Measurements from ENCODE around the gene VPS8.
"Not testable (repeated sequence)": the region's sequence is repeated elsewhere in the genome, so short reads cannot be mapped to it uniquely, and the experiment has no call there.

The VPS8 gene

GRCh38 chr3:184919651-184920050, 107.7 kb downstream of the VPS8 start:
- DNase-seq (ENCODE audit: low read depth in 2 of 2): no peak

GRCh38 chr3:184924547-184924946, 112.6 kb downstream of the VPS8 start:
- DNase-seq (ENCODE audit: low read depth in 2 of 2): no peak

- no peak for DNase-seq (ENCODE audit: low read depth in 2 of 2)
Observed at GRCh38 chr3:184927796-184928315, 115.9 kb downstream of the VPS8 start.

- DNase-seq (ENCODE audit: low read depth in 2 of 2): no peak
Observed at GRCh38 chr3:184932777-184933176, 120.8 kb downstream of the VPS8 start.

GRCh38 chr3:184937611-184938010, 125.6 kb downstream of the VPS8 start:
- DNase-seq (ENCODE audit: low read depth in 2 of 2): no peak

- no peak for DNase-seq (ENCODE audit: low read depth in 2 of 2)
Observed at GRCh38 chr3:184941408-184941807, 129.4 kb downstream of the VPS8 start.

GRCh38 chr3:184942735-184943134, 130.8 kb downstream of the VPS8 start:
- no peak for DNase-seq (ENCODE audit: low read depth in 2 of 2)

GRCh38 chr3:184944241-184944640, 132.3 kb downstream of the VPS8 start:
- DNase-seq (ENCODE audit: low read depth in 2 of 2): no peak

- no peak for DNase-seq (ENCODE audit: low read depth in 2 of 2)
Observed at GRCh38 chr3:184945886-184946625, 134.1 kb downstream of the VPS8 start.

- no peak for DNase-seq (ENCODE audit: low read depth in 2 of 2)
Observed at GRCh38 chr3:184946917-184947316, 135.0 kb downstream of the VPS8 start.

GRCh38 chr3:184949251-184949965, 137.4 kb downstream of the VPS8 start:
- no peak for DNase-seq (ENCODE audit: low read depth in 2 of 2)

GRCh38 chr3:184950816-184951215, 138.8 kb downstream of the VPS8 start:
- not testable (repeated sequence) for DNase-seq (ENCODE audit: low read depth in 2 of 2)

GRCh38 chr3:184952671-184953070, 140.7 kb downstream of the VPS8 start:
- no peak for DNase-seq (ENCODE audit: low read depth in 2 of 2)

GRCh38 chr3:184953401-184953800, 141.4 kb downstream of the VPS8 start:
- DNase-seq (ENCODE audit: low read depth in 2 of 2): no peak

GRCh38 chr3:184954251-184954650, 142.3 kb downstream of the VPS8 start:
- no peak for DNase-seq (ENCODE audit: low read depth in 2 of 2)

- not testable (repeated sequence) for DNase-seq (ENCODE audit: low read depth in 2 of 2)
Observed at GRCh38 chr3:184954851-184955250, 142.9 kb downstream of the VPS8 start.

- DNase-seq (ENCODE audit: low read depth in 2 of 2): no peak
Observed at GRCh38 chr3:184965639-184966430, 153.9 kb downstream of the VPS8 start.

- DNase-seq (ENCODE audit: low read depth in 2 of 2): no peak
Observed at GRCh38 chr3:184968115-184968514, 156.1 kb downstream of the VPS8 start.

- DNase-seq (ENCODE audit: low read depth in 2 of 2): no peak
Observed at GRCh38 chr3:184970186-184970585, 158.2 kb downstream of the VPS8 start.

GRCh38 chr3:184977796-184978195, 165.8 kb downstream of the VPS8 start:
- DNase-seq (ENCODE audit: low read depth in 2 of 2): no peak

GRCh38 chr3:184981071-184981470, 169.1 kb downstream of the VPS8 start:
- no peak for DNase-seq (ENCODE audit: low read depth in 2 of 2)

GRCh38 chr3:184982076-184982475, 170.1 kb downstream of the VPS8 start:
- no peak for DNase-seq (ENCODE audit: low read depth in 2 of 2)
